SK-MEL-5 (cell line): ENCODE measurements around the gene UGT1A10. TPM values are rescaled to one million over a fixed set of nuclear protein-coding genes. Genes with fewer than 3 reads are reported as not detected.

ENCODE experiments used
- DNase-seq: peaks from one replicate; pipeline ENCODE4 v3.0.0-alpha.2; 2016; ENCODE audit warnings: low read depth, low spot score
- in situ Hi-C: cut with HindIII; loops from 2 replicates; pipeline ENCODE4 v1.10.0; 2016; ENCODE audit warnings: low sequenced_read_pairs, high pct_unique_total_duplicates, low pct_unique_long_range_greater_than_20kb
- total RNA-seq: library from RNA; depleted of rRNA; stranded (reverse); fragments of >200 nt; shearing (Covaris generic); gene quantifications from 2 replicates; pipeline ENCODE4 v1.2.3, GENCODE V29; 2014

UGT1A10 gene
- total RNA-seq, 1 experiment from 2014 or later: not detected

DNA sequence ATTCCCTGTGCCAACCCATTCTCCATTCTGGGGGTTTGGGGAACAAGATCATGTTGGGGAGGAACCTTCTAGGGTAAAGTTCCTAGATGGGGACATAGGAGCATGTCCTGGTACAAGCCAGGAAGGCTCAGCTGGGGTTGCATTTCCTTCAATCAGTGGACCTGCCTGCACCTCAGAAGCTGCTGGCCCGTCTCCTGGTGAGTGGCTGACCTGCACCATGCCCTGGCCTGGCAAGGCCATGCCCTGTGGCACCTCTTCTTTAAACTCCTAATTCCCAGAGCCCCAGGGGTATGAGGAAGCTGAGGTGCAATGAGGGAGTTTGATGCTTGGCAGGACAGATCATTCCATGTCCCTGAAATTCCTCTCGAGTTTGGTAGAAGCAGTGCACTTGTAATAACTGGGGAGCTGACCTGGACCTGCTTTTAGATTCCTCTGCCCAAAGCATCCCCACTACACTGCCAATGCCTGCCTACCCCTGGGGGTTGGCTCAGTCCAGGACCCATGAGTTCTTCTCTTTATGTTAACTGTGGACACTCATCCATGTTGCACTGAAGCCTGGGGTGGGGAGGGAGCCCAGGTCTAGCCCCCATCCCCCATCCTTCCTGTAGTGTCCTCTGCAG, 167.2 kb downstream of the UGT1A10 start:
- in situ Hi-C loops: no loop called here
- DNase-seq: no peak

- DNase-seq: no peak
- in situ Hi-C loops: no loop called here
Observed at GRCh38 chr2:233803994-233804393, 167.7 kb downstream of the UGT1A10 start.

DNA sequence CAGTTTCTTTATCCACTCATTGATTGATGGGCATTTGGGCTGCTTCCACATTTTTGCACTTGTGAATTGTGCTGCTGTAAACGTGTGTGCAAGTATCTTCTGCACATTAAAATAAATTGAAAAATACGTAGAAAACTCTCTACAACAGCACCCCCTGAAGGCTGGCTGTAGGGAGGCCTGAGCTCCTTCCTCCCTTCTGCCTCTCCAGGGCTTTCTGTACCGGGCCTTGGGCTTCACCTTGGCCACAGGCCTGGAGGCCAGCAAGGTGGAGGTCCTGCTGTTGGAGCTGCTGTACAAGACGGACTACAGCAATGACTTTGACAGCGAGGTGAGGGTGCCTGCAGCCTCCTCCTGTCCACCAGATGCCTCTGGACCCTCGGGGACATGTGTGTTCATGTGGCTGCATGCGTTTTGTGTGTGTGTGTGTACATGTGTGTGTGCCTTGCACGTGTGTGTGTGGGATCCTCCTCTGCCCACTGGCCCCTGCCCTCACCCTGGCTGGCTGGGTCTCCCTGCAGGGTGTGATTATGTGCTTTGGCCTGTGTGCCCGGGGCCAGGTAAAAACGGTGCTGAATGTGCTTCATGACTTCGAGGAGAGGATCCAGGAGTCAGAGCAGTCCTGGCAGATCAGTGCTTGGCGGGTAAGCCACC, 171.1 kb downstream of the UGT1A10 start:
- in situ Hi-C loops: no loop called here
- no peak for DNase-seq

DNA sequence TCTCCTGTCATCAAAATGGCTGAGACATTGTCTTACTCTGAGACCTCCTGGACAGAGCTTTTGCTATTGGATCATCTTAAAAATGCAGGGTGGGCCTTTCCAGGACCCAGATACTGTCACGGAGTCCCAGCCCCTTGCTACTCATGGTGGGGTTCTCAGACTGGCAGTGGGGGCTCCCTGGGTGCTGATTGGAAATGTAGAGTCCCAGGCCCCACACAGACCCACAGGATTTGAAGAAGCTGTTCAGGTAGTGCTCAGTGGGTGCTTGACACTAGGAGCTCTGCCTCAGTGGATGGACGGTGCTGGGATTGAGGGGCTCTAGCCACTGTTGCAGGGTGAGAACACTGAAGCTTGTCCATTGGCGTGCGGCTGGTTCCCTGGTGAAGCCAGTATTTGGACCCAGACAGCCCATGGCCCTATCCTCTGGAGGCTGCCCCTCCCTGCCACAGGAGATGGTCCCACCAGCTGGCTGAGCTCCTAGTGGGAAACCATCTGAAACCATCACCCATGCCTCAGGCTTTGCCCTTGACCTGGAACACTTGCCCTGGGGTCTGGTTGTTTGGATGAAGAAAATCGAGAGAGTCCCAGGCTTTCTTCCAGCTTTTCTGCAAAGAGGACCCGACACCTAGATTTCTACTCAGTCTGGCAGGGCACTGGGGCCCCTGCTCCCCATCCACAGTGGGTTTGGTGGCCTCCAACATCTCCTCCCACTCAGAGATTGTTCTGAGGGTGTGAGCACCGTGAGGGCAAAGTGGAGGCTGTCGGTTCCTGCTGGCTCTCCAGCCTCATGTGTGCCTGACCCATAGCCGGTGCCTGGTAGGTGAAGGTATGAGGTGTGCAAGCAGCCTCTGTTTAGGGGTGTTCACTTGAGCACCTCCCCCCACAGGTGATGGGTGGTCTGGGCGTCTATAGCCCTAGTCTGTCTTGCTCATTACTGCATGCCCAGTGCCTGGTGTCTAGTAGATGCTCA, 172.0 kb downstream of the UGT1A10 start:
- no peak for DNase-seq
- in situ Hi-C loops: no loop called here

DNA sequence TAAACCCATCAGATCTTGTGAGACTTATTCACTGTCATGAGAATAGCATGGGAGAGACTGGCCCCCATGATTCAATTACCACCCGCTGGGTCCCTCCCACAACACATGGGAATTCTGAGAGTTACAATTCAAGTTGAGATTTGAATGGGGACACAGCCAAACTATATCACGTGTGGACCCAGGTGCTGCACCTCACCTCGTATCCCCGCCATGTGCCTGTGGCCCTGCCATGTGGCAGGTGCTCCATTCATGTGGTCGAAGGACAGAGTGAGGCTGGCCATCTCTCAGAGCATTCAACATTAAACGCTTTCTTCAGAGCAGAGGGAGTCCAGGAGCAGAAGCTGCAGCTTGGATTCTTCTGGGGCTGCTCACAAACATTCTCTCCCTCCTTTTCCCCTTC, 174.1 kb downstream of the UGT1A10 start:
- DNase-seq: no peak
- in situ Hi-C loops: no loop called here

- in situ Hi-C loops: no loop called here
- no peak for DNase-seq
Observed at GRCh38 chr2:233811087-233811486, 174.8 kb downstream of the UGT1A10 start.

DNA sequence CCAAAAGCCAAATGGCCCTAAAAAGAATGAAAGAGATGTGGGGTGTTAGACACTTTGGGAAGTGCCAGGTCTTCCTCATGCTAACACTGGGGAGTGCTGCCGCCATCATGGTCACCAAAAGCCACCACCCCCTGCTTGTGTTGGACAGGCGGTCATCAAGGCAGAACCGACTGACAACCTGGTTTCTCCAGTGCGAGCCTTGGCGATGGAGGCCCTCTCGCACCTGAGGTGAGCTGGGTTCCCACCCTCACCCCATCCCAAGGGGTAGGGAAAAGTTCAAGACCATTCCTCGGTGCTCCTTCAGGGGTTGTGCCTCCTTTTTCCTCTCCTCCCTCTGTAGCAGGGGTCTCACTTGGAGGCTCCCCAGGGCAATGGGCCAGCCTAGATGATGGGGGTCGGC, 175.5 kb downstream of the UGT1A10 start:
- no peak for DNase-seq
- in situ Hi-C loops: no loop called here

- in situ Hi-C loops: no loop called here
Observed at GRCh38 chr2:233813236-233814055, 177.2 kb downstream of the UGT1A10 start.

GRCh38 chr2:233814056-233814835, 178.0 kb downstream of the UGT1A10 start:
- peak; percentile 60 for DNase-seq
- in situ Hi-C loops: no loop called here

More at GRCh38 chr2:233813236-233814055, 177.2 kb downstream of the UGT1A10 start:
- DNase-seq: no peak

- DNase-seq: no peak
- in situ Hi-C loops: no loop called here
Observed at GRCh38 chr2:233815861-233816260, 179.6 kb downstream of the UGT1A10 start.

DNA sequence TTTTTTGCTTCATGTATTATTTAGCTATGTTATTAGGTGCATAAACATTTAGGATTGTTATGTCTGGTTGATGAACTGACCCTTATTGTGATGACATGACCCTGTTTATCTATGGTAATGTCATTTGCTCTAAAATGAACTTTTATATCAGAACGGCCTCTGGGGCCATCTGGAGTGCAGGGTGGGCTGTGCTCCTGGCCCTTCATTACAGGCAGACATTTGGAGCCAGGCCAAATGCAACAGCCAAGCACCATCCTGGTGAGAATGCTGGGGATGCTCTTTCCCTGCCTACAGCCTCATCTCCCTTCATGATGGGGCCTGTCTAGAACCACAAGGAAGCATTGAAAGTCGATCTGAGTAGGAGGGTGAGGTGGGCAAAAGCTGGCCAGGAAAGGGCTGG, 180.1 kb downstream of the UGT1A10 start:
- in situ Hi-C loops: no loop called here
- no peak for DNase-seq

GRCh38 chr2:233816771-233817170, 180.5 kb downstream of the UGT1A10 start:
- DNase-seq: no peak
- in situ Hi-C loops: no loop called here

- in situ Hi-C loops: no loop called here
- no peak for DNase-seq
Observed at GRCh38 chr2:233817361-233817911, 181.2 kb downstream of the UGT1A10 start.

DNA sequence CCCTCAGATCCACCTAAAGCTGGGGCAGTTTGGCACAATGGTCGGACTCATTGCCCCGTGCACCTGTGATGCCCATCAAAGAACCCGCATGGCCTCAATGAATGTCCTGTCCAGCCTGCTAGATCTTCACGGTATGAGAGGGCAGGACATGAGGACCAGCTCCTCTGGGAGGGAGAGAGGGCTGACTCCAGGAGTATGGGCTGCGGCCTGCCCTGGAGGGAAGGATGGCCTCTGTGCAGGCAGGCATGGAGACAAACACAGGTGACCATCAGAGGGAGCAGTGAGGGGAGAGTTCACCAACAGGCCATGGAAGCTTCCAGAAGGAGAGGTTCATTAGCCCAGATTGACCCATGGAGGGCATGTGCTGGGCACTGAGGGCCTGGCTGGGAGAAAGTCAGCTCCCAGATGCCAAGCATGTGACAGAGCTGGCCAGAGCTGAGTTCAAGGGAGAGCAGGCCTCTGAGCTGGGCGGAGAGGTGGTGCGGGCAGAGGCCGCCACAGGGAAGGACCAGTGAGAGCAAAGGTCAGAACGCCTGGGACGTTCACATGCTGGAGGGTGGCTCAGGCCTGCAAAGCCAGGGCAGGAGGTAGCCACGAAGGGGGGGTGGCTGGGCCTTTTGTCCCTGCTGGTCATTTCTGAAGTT, 181.9 kb downstream of the UGT1A10 start:
- in situ Hi-C loops: no loop called here
- no peak for DNase-seq

DNA sequence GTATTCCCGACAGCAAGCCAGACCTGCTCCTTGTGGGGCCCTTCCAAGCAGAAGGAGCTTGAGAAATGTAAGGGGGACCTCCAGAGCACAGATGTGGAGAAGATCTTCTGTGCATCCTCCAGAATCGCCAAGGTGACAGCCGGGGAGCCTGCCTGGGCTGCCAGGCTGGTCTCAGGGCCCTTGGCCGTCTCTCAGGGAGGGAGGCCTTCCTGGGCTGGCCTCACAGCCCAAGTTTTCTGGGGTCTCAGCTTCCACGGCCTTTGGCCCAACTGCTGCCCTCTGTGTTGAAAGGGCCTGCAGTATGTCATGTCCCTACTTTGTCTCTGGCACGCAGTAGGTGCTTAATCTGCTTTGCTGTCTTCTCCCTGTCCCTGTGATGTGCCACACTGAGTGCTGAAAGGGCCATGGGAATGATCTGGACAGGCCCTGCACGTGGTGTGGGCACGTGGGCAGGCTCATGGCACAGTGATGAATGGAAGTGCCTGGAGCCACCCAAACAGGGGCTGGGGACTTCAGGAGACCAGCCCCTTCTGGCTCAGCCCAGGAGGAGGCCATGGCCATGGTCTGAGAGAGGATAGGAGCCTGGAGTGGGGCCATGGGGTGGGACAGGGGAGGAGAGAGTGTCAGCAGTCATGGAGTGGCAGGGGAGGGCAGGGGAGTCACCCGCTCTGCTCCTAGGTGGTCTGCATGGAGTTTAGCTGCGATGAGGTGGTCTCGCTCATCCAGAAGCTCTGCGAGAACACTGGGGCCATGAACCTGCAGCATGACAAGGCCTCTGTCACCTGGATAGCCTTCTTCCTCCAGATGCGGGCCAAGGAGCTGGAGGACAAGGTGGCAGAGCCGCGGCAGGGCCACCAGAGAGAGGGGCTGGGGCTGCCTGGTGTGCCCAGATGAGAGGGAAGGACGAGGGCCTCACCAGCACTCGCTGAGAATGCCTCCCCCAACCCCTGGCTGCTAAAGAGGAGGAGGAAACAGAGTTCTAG, 182.7 kb downstream of the UGT1A10 start:
- DNase-seq: no peak
- in situ Hi-C loops: no loop called here
